ENCODE results near the gene VWF. TPM values are rescaled to one million over a fixed set of nuclear protein-coding genes. Genes with fewer than 3 reads are reported as not detected.
"Not testable (repeated sequence)": the region's sequence is repeated elsewhere in the genome, so short reads cannot be mapped to it uniquely, and the experiment has no call there.

The VWF gene
- total RNA-seq, 1 experiment from 2014 or later = 0.41 TPM

DNA sequence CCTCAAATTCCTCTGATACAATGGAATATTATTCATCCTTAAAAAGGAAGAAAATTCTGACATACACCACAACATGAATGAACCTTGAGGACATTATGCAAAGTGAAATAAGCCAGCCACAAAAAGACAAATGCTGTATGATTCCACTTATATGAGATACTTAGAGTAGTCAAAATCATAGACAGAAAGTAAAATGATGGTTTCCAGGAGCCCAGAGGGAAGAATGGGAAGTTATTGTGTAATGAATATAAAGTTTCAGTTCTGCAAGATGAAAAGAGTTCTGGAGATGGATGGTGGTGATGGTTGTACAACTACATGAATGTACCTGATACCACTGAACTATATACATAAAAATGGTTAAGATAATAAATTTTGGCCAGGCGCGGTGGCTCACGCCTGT, 18.3 kb downstream of the VWF start:
- Mint-ChIP-seq H3K36me3 (ENCODE audit: insufficient read depth, unreplicated experiment) (no peaks in the 10 kb centered on the region), H3K4me3 (ENCODE audit: unreplicated experiment) (no peak overlapping the region), H3K4me1 (ENCODE audit: low read depth, unreplicated experiment) (no peaks in the 10 kb centered on the region), H3K9me3 (ENCODE audit: unreplicated experiment) (no peaks in the 10 kb centered on the region), H3K27ac (ENCODE audit: unreplicated experiment) (no peak overlapping the region), H3K27me3 (ENCODE audit: insufficient read depth, unreplicated experiment) (no peaks in the 10 kb centered on the region)
- no peaks in the 10 kb centered on the region for H3K36me3 ChIP-seq (ENCODE audit: control insufficient read depth, insufficient read depth, low read length)
- H3K9me3 ChIP-seq = 0 out of 2 replicates have a peak, but pooled peaks cover 2% of the 10 kb centered on the region
- intact Hi-C loops (cut with micrococcal nuclease; ENCODE audit: unreplicated experiment) = no loop called here
- TF ChIP-seq, protein P1, sequence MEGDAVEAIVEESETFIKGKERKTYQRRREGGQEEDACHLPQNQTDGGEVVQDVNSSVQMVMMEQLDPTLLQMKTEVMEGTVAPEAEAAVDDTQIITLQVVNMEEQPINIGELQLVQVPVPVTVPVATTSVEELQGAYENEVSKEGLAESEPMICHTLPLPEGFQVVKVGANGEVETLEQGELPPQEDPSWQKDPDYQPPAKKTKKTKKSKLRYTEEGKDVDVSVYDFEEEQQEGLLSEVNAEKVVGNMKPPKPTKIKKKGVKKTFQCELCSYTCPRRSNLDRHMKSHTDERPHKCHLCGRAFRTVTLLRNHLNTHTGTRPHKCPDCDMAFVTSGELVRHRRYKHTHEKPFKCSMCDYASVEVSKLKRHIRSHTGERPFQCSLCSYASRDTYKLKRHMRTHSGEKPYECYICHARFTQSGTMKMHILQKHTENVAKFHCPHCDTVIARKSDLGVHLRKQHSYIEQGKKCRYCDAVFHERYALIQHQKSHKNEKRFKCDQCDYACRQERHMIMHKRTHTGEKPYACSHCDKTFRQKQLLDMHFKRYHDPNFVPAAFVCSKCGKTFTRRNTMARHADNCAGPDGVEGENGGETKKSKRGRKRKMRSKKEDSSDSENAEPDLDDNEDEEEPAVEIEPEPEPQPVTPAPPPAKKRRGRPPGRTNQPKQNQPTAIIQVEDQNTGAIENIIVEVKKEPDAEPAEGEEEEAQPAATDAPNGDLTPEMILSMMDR (IDR thresholded peaks at IDR 0.05; ENCODE audit: insufficient read depth in 1 of 2, low read depth in 1 of 2, low read length in 1 of 2, severe bottlenecking in 1 of 2, unreplicated experiment in 1 of 2) = no peak
- ChIA-PET CTCF (interaction anchor here (0.7 kb wide), 1 partner anchor 29 kb away, joined by 7 read pairs; no protein-coding TSS in a partner anchor), POLR2A (no interaction called here)
- H3K4me1 ChIP-seq = no peaks in the 10 kb centered on the region
- no peak for DNase-seq
- BruUV-seq (replicated peaks) = no TSS peak
- no peak overlapping the region for H3K4me3 ChIP-seq (ENCODE audit: low read depth, low read length)
- no peaks in the 10 kb centered on the region for H3K27me3 ChIP-seq (replicated peaks; ENCODE audit: control insufficient read depth, insufficient read depth, low read length)

GRCh38 chr12:6104842-6105241, 19.6 kb downstream of the VWF start:
- H3K27me3 ChIP-seq (replicated peaks; ENCODE audit: control insufficient read depth, insufficient read depth, low read length) = no peaks in the 10 kb centered on the region
- no peaks in the 10 kb centered on the region for H3K36me3 Mint-ChIP-seq (ENCODE audit: insufficient read depth, unreplicated experiment)
- H3K4me3 ChIP-seq (ENCODE audit: low read depth, low read length) = no peak overlapping the region
- no peaks in the 10 kb centered on the region for H3K36me3 ChIP-seq (ENCODE audit: control insufficient read depth, insufficient read depth, low read length)
- H3K4me1 Mint-ChIP-seq (ENCODE audit: low read depth, unreplicated experiment) = no peaks in the 10 kb centered on the region
- no peaks in the 10 kb centered on the region for H3K9me3 Mint-ChIP-seq (ENCODE audit: unreplicated experiment)
- H3K27me3 Mint-ChIP-seq (ENCODE audit: insufficient read depth, unreplicated experiment) = no peaks in the 10 kb centered on the region
- intact Hi-C loops (cut with micrococcal nuclease; ENCODE audit: unreplicated experiment) = no loop called here
- H3K4me3 Mint-ChIP-seq (ENCODE audit: unreplicated experiment) = no peak overlapping the region
- TF ChIP-seq, protein P1 (IDR thresholded peaks at IDR 0.05; ENCODE audit: insufficient read depth in 1 of 2, low read depth in 1 of 2, low read length in 1 of 2, severe bottlenecking in 1 of 2, unreplicated experiment in 1 of 2) = no peak
- BruUV-seq (replicated peaks) = no TSS peak
- ChIA-PET CTCF (no interaction called here), POLR2A (no interaction called here)
- H3K4me1 ChIP-seq = no peaks in the 10 kb centered on the region
- no peak overlapping the region for H3K27ac Mint-ChIP-seq (ENCODE audit: unreplicated experiment)
- DNase-seq = no peak
- no peaks in the 10 kb centered on the region for H3K9me3 ChIP-seq

DNA sequence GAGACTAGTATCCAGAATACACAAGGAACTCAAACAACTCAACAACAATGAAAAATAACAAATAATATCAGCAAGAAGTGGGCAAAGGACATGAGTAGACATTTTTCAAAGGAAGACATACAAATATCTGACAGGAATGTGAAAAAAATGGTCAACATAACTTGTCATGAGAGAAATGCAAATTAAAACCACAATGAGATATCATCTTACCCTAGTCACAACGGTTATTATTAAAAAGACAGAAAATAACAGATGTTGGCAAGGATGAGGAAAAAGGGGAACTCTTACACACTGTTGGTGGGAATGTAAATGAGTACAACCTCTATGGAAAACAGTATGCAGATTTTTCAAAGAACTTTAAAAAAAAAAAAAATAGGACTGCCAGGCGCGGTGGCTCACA, 20.4 kb downstream of the VWF start:
- no peaks in the 10 kb centered on the region for H3K36me3 Mint-ChIP-seq (ENCODE audit: insufficient read depth, unreplicated experiment)
- H3K4me1 Mint-ChIP-seq (ENCODE audit: low read depth, unreplicated experiment) = no peaks in the 10 kb centered on the region
- CTCF ChIA-PET = no interaction called here
- POLR2A ChIA-PET = no interaction called here
- H3K36me3 ChIP-seq (ENCODE audit: control insufficient read depth, insufficient read depth, low read length) = no peaks in the 10 kb centered on the region
- H3K27me3 ChIP-seq (replicated peaks; ENCODE audit: control insufficient read depth, insufficient read depth, low read length) = no peaks in the 10 kb centered on the region
- H3K9me3 ChIP-seq = peaks cover 4% of the 10 kb centered on the region; the same call in 1 of the 2 replicates
- no peak overlapping the region for H3K4me3 Mint-ChIP-seq (ENCODE audit: unreplicated experiment)
- H3K4me1 ChIP-seq = no peaks in the 10 kb centered on the region
- no peaks in the 10 kb centered on the region for H3K9me3 Mint-ChIP-seq (ENCODE audit: unreplicated experiment)
- no peak for DNase-seq
- no TSS peak for BruUV-seq (replicated peaks)
- intact Hi-C loops (cut with micrococcal nuclease; ENCODE audit: unreplicated experiment) = no loop called here
- TF ChIP-seq, protein P1 (IDR thresholded peaks at IDR 0.05; ENCODE audit: insufficient read depth in 1 of 2, low read depth in 1 of 2, low read length in 1 of 2, severe bottlenecking in 1 of 2, unreplicated experiment in 1 of 2) = no peak
- no peak overlapping the region for H3K4me3 ChIP-seq (ENCODE audit: low read depth, low read length)
- no peak overlapping the region for H3K27ac Mint-ChIP-seq (ENCODE audit: unreplicated experiment)
- H3K27me3 Mint-ChIP-seq (ENCODE audit: insufficient read depth, unreplicated experiment) = no peaks in the 10 kb centered on the region

DNA sequence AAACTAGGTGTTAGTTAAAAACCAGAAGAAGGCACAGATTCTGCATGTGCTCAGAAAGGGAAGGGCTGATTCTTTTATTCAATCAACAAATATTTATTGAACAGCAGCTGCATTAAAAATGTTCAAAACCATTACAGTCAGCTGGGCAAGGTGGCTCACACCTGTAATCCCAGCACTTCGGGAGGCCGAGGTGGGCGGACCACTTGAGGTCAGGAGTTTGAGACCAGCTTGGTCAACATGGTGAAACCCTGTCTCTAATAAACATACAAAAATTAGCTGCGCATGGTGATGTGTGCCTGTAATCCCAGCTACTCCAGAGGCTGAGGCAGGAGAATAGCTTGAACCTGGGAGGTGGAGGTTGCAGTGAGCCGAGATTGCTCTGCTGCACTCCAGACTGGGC, 22.4 kb downstream of the VWF start:
- H3K4me3 ChIP-seq (ENCODE audit: low read depth, low read length); DNase-seq; H3K27me3 Mint-ChIP-seq (ENCODE audit: insufficient read depth, unreplicated experiment); H3K4me3 Mint-ChIP-seq (ENCODE audit: unreplicated experiment); H3K27ac Mint-ChIP-seq (ENCODE audit: unreplicated experiment); H3K9me3 Mint-ChIP-seq (ENCODE audit: unreplicated experiment); H3K36me3 ChIP-seq (ENCODE audit: control insufficient read depth, insufficient read depth, low read length); H3K27me3 ChIP-seq (replicated peaks; ENCODE audit: control insufficient read depth, insufficient read depth, low read length); H3K4me1 ChIP-seq; H3K36me3 Mint-ChIP-seq (ENCODE audit: insufficient read depth, unreplicated experiment); intact Hi-C loops (cut with micrococcal nuclease; ENCODE audit: unreplicated experiment); BruUV-seq (replicated peaks); H3K9me3 ChIP-seq; H3K4me1 Mint-ChIP-seq (ENCODE audit: low read depth, unreplicated experiment); POLR2A ChIA-PET: not testable (repeated sequence)
- CTCF ChIA-PET = interaction anchor here (0.6 kb wide), 1 partner anchor 237 kb away, joined by 4 read pairs; no protein-coding TSS in a partner anchor

Data from Caco-2 (cell line).